Activated CD4-positive, alpha-beta T cell treated with anti-CD3 and anti-CD28 coated beads, Interleukin-2, amount 50 U/mL, for 24 hours (primary cell): ENCODE measurements around the gene RRAGB.
"Not testable (repeated sequence)": the region's sequence is repeated elsewhere in the genome, so short reads cannot be mapped to it uniquely, and the experiment has no call there.

Source experiments
- DNase-seq, 2 donors: peaks; one replicate each; pipeline ENCODE4 v3.0.0-alpha.2; 2020; ENCODE audit warnings: low read depth in 1 of 2, low spot score in 1 of 2

The RRAGB gene, protein sequence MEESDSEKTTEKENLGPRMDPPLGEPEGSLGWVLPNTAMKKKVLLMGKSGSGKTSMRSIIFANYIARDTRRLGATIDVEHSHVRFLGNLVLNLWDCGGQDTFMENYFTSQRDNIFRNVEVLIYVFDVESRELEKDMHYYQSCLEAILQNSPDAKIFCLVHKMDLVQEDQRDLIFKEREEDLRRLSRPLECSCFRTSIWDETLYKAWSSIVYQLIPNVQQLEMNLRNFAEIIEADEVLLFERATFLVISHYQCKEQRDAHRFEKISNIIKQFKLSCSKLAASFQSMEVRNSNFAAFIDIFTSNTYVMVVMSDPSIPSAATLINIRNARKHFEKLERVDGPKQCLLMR

DNA sequence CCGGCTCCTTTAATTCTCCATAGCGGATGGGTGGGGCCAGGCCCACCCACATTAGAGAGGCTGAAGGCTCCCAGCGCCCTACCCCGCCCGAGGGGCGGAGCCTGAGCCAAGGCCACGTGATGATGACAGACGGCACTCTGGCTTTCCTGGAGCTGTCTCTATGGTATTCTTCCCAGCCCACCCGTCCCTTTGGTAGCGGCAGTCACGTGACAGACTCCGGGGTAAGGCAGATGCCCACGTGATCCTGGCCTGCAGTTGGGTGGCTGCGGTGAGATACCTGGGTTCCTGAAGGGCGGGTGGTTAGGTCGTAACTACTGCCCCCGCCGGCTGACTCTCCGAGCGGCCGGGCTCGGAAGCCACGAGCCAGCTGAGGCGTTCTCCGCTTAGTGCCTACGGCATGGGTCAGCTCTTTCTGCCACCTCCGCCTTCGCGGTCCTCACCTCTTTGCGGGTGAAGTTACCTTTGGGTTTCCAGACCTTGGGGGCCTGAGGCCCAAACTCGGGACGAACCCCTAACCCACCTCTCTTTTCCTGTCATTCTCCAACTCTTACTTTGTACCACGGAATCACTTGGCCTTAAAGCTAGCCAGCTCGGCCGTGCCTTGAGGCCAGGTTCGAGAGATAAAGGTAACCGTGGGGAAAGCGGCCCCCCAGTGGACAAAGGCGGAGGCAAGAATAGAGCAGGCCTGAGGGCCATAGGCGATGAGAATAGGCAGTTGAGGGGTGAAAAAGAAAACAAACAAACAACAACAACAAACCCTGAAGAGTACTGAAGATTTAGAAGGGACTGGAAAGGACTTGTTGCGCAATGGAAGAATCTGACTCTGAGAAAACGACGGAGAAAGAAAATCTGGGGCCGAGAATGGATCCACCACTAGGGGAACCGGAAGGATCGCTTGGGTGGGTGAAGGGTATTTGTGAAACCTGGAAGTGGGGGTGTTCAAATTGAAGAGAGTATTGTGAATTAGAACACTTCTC is at the start of gene RRAGB:
Gene RRAGB (plus strand): TSS at position 229 of the 977 bp plus-strand sequence. CDS start 579 bp downstream, at position 808.
- DNase-seq = peak; percentile 65 to 86

DNA sequence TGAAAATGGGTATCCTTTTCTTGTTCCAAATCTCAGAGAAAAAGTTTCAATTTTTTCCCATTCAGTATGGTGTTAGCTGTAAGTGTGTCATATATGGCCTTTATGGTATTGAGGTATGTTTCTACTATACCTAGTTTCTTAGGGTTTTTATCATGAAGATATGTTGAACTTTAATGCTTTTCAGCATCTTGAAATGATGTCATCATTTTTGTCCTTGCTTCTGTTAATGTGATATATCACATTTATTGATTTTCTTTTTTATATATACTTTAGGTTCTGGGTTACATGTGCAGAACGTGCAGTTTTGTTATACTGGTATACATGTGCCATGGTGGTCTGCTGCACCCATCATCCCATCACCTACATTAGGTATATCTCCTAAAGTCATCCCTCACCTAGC is 49.5 kb upstream of the RRAGB start:
- DNase-seq = no peak

DNA sequence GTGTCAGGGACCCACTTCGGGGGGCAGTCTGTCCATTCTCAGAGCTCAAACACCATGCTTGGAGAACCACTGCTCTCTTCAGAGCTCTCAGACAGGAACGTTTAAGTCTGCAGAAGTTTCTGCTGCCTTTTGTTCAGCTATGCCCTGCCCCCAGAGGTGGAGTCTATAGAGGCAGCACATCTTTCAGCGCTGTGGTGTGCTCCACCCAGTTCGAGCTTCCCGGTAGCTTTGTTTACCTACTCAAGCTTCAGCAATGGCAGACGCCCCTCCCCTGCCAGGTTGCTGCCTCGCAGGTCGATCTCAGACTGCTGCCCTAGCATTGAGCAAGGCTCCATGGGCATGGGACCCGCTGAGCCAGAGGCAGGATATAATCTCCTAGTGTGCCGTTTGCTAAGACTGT is 29.0 kb upstream of the RRAGB start:
- not testable (repeated sequence) for DNase-seq

- no peak for DNase-seq
Measured at GRCh38 chrX:55695227-55696018, 22.1 kb upstream of the RRAGB start.

DNA sequence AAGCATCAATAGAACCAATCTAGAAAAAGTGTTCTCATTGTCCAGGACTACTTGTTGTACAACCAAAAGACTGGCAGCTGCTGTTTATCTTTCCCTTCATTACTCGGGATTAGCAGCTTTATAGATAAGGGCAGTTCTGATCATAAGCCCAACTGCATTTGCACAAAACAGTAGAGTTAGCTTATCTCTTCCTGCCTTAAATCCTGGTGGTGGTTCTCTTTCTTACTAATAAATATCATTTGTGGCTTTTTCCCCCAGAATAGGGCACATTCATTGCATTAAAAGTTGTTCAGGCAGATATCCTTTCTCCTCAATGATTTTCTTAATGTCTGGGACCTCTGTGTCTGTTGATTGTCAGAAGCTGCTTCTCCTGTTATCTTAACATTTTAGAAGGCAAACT is 20.2 kb upstream of the RRAGB start:
- DNase-seq = no peak

DNA sequence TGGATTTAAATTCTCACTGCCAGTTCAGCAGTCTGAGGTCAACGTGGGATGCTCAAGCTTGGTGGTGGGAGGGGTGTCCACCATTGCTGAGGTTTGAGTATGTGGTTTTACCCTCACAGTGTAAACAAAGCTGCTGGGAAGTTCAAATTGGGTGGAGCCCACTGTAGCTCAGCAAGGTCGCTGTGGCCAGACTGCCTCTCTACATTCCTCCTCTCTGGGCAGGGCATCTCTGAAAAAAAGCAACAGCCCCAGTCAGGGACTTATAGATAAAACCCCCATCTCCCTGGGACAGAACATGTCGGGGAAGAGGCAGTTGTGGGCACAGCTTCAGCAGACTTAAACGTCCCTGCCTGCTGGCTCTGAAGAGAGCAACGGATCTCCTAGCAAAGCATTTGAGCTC is 14.9 kb upstream of the RRAGB start:
- no peak for DNase-seq

DNA sequence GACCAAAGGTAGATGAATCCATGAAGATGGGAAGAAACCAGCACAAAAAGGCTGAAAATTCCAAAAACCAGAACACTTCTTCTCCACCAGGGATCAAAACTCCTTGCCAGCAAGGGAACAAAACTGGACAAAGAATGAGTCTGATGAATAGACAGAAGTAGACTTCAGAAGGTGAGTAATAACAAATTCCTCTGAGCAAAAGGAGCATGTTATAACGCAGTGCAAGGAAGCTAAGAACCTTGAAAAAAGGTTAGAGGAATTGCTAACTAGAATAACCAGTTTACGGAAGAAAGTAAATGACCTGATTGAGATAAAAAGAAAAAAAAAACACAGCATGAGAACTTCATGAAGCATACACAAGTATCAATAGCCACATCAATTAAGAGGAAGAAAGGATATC is 14.1 kb upstream of the RRAGB start:
- not testable (repeated sequence) for DNase-seq

GRCh38 chrX:55705066-55705465 is 12.5 kb upstream of the RRAGB start:
- not testable (repeated sequence) for DNase-seq

GRCh38 chrX:55709735-55710134 is 7.8 kb upstream of the RRAGB start:
- DNase-seq = no peak

GRCh38 chrX:55710701-55711100 is 6.8 kb upstream of the RRAGB start:
- DNase-seq = no peak

DNA sequence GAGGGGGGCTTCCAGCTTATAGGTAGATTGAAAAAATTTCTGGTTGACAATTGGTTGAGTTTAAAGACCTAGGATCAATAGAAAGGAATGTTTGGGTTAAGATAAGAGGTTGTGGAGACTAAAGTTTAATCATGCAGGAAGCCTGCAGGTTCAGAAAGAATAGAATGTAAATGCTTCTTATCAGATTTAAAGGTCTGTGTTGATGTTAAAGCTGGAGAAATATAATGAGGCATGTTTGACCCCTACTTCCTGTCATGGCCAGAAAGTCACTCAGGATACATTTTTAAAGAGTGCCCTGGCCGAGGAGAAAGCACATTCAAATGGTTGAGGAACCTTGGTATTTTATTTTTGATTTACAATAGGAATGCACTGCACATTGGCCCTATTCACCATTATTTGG is 3.9 kb upstream of the RRAGB start:
- no peak for DNase-seq

DNA sequence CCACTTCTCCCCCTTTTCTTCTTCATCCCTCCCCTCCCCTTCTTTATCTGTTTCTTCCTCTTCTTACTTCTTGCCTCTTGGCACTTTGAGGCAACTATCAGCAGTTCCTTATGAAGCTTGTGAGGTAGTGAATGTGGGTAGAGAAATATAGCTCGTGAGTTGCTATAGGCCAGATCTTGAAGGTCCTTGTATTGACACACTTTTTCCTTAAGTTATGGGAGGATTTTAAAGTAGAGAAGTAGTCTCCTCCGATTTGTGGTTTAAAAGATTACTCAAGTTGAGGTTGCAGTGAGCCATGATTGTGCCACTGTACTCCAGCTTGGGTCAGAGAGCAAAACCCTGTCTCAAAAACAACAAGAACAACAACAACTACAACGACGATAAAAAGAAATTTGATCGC is 3.4 kb upstream of the RRAGB start:
- DNase-seq = no peak

DNA sequence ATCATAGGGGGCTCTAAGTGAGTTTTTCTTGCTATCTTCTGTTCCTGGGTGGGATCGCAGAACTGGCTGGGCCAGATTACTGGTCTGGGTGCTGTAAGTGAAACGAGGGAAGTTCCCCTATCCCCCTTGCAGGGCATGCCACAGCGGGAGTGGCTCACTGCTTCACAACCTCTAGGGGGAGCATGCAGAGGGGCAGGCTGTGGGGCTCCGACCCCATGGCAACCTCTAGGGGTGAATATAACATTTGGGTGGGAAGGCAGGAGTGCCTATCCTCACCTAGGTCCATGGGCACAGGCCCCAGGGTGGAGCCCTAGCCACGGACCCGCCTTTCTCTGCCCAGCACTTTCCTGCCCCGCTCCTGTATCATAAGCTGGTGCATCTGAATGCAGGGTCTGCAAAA is 1.7 kb upstream of the RRAGB start:
- no peak for DNase-seq

- DNase-seq = no peak
Measured at GRCh38 chrX:55716937-55717336, 612 bp upstream of the RRAGB start.

DNA sequence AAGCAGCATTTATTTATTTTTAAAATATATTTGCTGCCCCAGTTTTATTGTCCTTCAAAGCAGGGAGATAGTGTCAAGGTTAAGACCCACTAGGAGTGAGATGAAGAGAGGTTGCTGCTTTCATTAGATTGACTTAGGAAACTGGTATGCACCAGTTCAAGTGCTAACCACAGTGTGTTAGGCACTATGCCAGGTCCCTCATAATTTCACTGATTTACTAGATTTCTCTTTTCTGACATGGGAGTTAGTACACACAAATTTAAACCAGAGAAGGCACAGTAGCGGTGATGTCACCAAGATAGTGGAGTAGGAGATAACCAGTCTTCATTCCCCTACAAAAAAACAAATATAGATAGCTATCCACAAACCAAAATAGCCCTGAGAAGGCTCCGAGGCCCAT is 14.3 kb downstream of the RRAGB start:
- no peak for DNase-seq

- DNase-seq = no peak
Measured at GRCh38 chrX:55738969-55739368, 21.4 kb downstream of the RRAGB start.

DNA sequence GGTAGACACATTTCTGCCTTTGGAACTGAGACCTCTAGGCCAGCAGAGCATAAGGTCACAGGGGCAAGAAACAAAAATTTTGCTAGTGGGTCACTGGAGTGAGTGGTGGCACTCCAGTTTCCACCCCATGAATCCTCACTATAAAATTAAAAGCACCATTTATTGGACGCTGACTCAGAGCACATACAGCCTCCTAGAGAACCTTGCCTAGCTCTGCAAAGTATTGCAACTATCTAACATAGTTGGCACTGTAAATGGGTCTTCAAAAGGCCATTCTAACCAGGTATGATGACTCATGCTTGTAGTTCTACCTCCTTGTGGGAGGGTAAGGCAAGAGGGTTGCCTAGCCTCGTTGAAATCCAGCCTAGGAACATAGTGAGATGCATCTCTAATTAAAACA is 25.1 kb downstream of the RRAGB start:
- no peak for DNase-seq

DNA sequence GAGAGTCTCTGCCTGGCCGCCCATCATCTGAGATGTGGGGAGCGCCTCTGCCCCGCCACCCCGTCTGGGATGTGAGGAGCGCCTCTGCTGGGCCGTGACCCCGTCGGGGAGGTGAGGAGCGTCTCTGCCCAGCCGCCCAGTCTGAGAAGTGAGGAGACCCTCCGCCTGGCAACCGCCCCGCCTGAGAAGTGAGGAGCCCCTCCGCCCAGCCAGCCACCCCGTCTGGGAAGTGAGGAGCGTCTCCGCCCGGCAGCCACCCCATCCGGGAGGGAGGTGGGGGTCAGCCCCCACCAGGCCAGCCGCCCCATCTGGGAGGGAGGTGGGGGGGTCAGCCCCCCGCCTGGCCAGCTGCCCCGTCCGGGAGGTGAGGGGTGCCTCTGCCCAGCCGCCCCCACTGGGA is 30.9 kb downstream of the RRAGB start:
- DNase-seq = not testable (repeated sequence)

GRCh38 chrX:55750256-55750655 is 32.7 kb downstream of the RRAGB start:
- DNase-seq = no peak

DNA sequence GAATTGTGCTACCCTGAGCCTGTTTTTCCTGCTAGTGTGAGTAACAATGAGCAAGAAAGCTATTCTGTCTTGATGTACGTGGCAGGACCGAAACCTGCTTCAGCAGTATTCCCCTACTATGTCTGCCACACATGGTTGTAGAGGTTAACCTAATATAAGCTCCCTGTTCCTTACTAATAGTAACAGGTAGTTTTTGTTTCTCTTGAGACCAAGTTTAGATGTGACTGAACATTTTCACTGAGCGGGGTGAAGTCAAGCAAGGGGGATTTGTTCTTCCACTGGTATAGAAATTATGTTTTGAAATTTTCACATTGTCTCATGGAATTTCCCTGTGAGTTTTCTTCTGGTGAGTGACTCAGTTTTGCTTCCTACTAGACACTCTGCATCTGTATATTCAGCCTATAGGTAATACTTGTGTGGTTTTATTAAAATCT is 37.3 kb downstream of the RRAGB start:
- no peak for DNase-seq

DNA sequence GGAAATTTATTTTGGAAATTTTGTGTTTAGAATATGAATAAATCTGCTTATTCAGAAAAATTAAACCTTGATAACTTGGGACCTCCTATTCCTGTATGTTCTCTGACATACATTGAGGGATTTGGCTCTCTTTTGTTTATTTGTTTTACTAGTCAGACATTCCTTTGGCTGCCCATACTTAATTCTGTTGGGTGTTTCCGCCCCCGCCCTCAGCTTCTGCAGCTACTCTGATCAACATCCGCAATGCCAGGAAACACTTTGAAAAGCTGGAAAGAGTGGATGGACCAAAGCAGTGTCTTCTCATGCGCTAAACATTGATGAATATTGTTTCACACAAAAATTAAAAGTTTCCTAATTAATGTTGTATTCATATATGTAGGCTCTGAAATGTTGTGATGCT is 40.5 kb downstream of the RRAGB start:
- no peak for DNase-seq
